ENCODE data around the gene ATP1B3.
A peak's percentile ranks its signal among the peaks of the same experiment; 100 is the strongest.
"Not testable (repeated sequence)": the region's sequence is repeated elsewhere in the genome, so short reads cannot be mapped to it uniquely, and the experiment has no call there.

Gene ATP1B3

GRCh38 chr3:141905129-141905528, 28.7 kb downstream of the ATP1B3 start:
- no peak for DNase-seq (ENCODE audit: low spot score)

GRCh38 chr3:141909408-141909807, 33.0 kb downstream of the ATP1B3 start:
- DNase-seq (ENCODE audit: low spot score) = no peak

- not testable (repeated sequence) for DNase-seq (ENCODE audit: low spot score)
Measured at GRCh38 chr3:141909986-141910385, 33.5 kb downstream of the ATP1B3 start.

GRCh38 chr3:141913150-141913811, 36.8 kb downstream of the ATP1B3 start:
- peak; percentile 81 for DNase-seq (ENCODE audit: low spot score)

- DNase-seq (ENCODE audit: low spot score) = no peak
Measured at GRCh38 chr3:141914311-141914710, 37.9 kb downstream of the ATP1B3 start.

- no peak for DNase-seq (ENCODE audit: low spot score)
Measured at GRCh38 chr3:141915016-141915415, 38.6 kb downstream of the ATP1B3 start.

- no peak for DNase-seq (ENCODE audit: low spot score)
Measured at GRCh38 chr3:141915766-141916165, 39.3 kb downstream of the ATP1B3 start.

- DNase-seq (ENCODE audit: low spot score) = no peak
Measured at GRCh38 chr3:141920701-141921100, 44.3 kb downstream of the ATP1B3 start.

GRCh38 chr3:141921316-141921715, 44.9 kb downstream of the ATP1B3 start:
- DNase-seq (ENCODE audit: low spot score) = no peak

- DNase-seq (ENCODE audit: low spot score) = not testable (repeated sequence)
Measured at GRCh38 chr3:141925677-141926076, 49.2 kb downstream of the ATP1B3 start.

GRCh38 chr3:141926929-141927328, 50.5 kb downstream of the ATP1B3 start:
- DNase-seq (ENCODE audit: low spot score) = no peak

- DNase-seq (ENCODE audit: low spot score) = no peak
Measured at GRCh38 chr3:141928631-141929270, 52.3 kb downstream of the ATP1B3 start.

- no peak for DNase-seq (ENCODE audit: low spot score)
Measured at GRCh38 chr3:141929341-141929995, 53.0 kb downstream of the ATP1B3 start.

- DNase-seq (ENCODE audit: low spot score) = no peak
Measured at GRCh38 chr3:141930801-141931200, 54.4 kb downstream of the ATP1B3 start.

- no peak for DNase-seq (ENCODE audit: low spot score)
Measured at GRCh38 chr3:141933421-141934300, 57.2 kb downstream of the ATP1B3 start.

- no peak for DNase-seq (ENCODE audit: low spot score)
Measured at GRCh38 chr3:141934354-141934753, 57.9 kb downstream of the ATP1B3 start.

GRCh38 chr3:141938011-141938500, 61.6 kb downstream of the ATP1B3 start:
- no peak for DNase-seq (ENCODE audit: low spot score)

- no peak for DNase-seq (ENCODE audit: low spot score)
Measured at GRCh38 chr3:141939759-141940158, 63.3 kb downstream of the ATP1B3 start.

GRCh38 chr3:141940194-141940776, 63.8 kb downstream of the ATP1B3 start:
- no peak for DNase-seq (ENCODE audit: low spot score)

- DNase-seq (ENCODE audit: low spot score) = no peak
Measured at GRCh38 chr3:141941093-141941492, 64.7 kb downstream of the ATP1B3 start.

GRCh38 chr3:141942006-141942405, 65.6 kb downstream of the ATP1B3 start:
- no peak for DNase-seq (ENCODE audit: low spot score)
